ENCODE results near the gene ALG3. TPM values are rescaled to one million over a fixed set of nuclear protein-coding genes. Genes with fewer than 3 reads are reported as not detected.

The ALG3 gene
- total RNA-seq, 1 experiment from 2014 or later = 62.2 TPM

GRCh38 chr3:184255291-184256039, 6.7 kb upstream of the ALG3 start:
- Histone ChIP-seq H2AK5ac (ENCODE audit: insufficient read length, low read length) (no peak overlapping the region), H2BK120ac (ENCODE audit: low read depth, low read length, poor library complexity, severe bottlenecking) (no peak overlapping the region), H3T11ph (ENCODE audit: low read length) (no peak overlapping the region), H2BK15ac (ENCODE audit: low read depth, low read length) (no peak overlapping the region), H2BK12ac (ENCODE audit: insufficient read length, low read depth, low read length) (no peak overlapping the region), H3K23me2 (ENCODE audit: insufficient read length, low read depth, low read length, poor library complexity, severe bottlenecking) (peaks cover 5% of the 10 kb centered on the region), H3K23ac (ENCODE audit: insufficient read length, low read depth, low read length) (no peak overlapping the region), H3K4me1 (ENCODE audit: insufficient read depth, low read length) (no peaks in the 10 kb centered on the region), H3K79me1 (ENCODE audit: insufficient read depth, low read depth, low read length, poor library complexity, severe bottlenecking) (no peaks in the 10 kb centered on the region), H3K27ac (ENCODE audit: insufficient read length, low read depth, low read length) (no peak overlapping the region), H3K18ac (ENCODE audit: insufficient read length, low read depth, low read length) (no peak overlapping the region), H3K4me2 (ENCODE audit: insufficient read depth, insufficient read length, low read length) (no peak overlapping the region), H2BK5ac (ENCODE audit: insufficient read length, low read length) (no peak overlapping the region), H4K20me1 (ENCODE audit: control insufficient read depth, insufficient read depth, insufficient read length) (no peaks in the 10 kb centered on the region), H3K79me2 (ENCODE audit: insufficient read depth, low read length) (no peaks in the 10 kb centered on the region), H4K8ac (replicated peaks; ENCODE audit: insufficient read length, low read depth, low read length) (no peak overlapping the region), H3K4ac (ENCODE audit: low read depth, low read length) (no peak overlapping the region), H2AFZ (ENCODE audit: low read length) (no peak overlapping the region), H3K9me3 (ENCODE audit: control insufficient read depth, low read depth, low read length) (no peaks in the 10 kb centered on the region), H3K56ac (ENCODE audit: insufficient read length, low read depth, low read length) (no peak overlapping the region), H3K14ac (ENCODE audit: insufficient read depth, low read length) (no peak overlapping the region), H3K9ac (ENCODE audit: extremely low read depth, insufficient read length, low read length) (no peak overlapping the region), H4K91ac (ENCODE audit: insufficient read length, low read depth, low read length) (no peak overlapping the region), H2BK20ac (ENCODE audit: low read depth, low read length, poor library complexity, severe bottlenecking) (no peak overlapping the region), H4K5ac (ENCODE audit: insufficient read length, low read depth, low read length) (no peak overlapping the region), H3K27me3 (ENCODE audit: insufficient read depth, low read length) (peaks cover 9% of the 10 kb centered on the region; the same call in 1 of the 2 replicates)
- no peak for TF ChIP-seq CTCF (conservative IDR thresholded peaks at IDR 0.05)
- Mint-ChIP-seq H3K4me3 (no peak overlapping the region), H3K36me3 (ENCODE audit: insufficient read depth in 1 of 3, low read depth in 3 of 3) (peaks cover 0 to 8% (median 0%) of the 10 kb centered on the region in 3 experiments; a peak in 2 of 7 replicates), H3K4me1 (peaks cover 8 to 9% of the 10 kb centered on the region in 2 experiments), H3K27me3 (ENCODE audit: low read depth) (peaks cover 30% of the 10 kb centered on the region), H3K27ac (no peak overlapping the region), H3K9me3 (no peaks in the 10 kb centered on the region)
- no peak for DNase-seq
- WGBS (ENCODE audit: extremely low coverage, insufficient read length, low lambda C conversion rate) = no CpG with 5 or more reads among the region's 3 CpGs
